LNCaP clone FGC (cell line): ENCODE results near the gene KLF1.
A peak's percentile ranks its signal among the peaks of the same experiment; 100 is the strongest.
"Not testable (repeated sequence)": the region's sequence is repeated elsewhere in the genome, so short reads cannot be mapped to it uniquely, and the experiment has no call there.

Experiments used
- DNase-seq: peaks from one replicate; pipeline ENCODE4 v3.0.0-alpha.2; 2011; ENCODE audit warnings: low read depth
- H3K4me3 ChIP-seq: 2 replicates; pipeline ENCODE4 v1.5.1; 2011; ENCODE audit warnings: mild to moderate bottlenecking, low read depth, low read length, control low read depth
- TF ChIP-seq, protein P1 (sequence below): IDR thresholded peaks from 2 replicates; pipeline ENCODE4 v1.5.1; 2012; ENCODE audit warnings: mild to moderate bottlenecking; ENCODE audit not compliant: control insufficient read depth, insufficient read depth; ENCODE audit errors: extremely low read depth

The KLF1 gene

DNA sequence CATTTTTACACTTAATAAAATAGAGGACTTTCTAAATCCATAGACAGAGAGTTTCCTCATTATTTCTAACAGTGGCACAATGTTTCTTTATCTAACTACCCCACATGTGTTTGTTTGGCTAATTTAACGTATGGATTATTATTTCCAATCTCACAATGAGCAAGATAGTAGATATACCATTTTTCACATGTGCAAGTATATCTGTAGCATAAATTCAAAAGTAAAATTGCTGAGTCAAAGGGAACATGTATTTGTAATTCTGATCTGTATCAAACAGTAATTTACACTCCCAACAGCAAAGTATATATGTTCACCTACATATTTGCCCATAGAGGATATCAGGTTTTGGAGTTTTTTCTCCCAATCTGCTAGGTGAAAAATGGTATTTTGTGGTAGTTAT lies 30.3 kb downstream of the KLF1 start:
- DNase-seq: no peak
- no peak overlapping the region for H3K4me3 ChIP-seq
- TF ChIP-seq, protein P1, sequence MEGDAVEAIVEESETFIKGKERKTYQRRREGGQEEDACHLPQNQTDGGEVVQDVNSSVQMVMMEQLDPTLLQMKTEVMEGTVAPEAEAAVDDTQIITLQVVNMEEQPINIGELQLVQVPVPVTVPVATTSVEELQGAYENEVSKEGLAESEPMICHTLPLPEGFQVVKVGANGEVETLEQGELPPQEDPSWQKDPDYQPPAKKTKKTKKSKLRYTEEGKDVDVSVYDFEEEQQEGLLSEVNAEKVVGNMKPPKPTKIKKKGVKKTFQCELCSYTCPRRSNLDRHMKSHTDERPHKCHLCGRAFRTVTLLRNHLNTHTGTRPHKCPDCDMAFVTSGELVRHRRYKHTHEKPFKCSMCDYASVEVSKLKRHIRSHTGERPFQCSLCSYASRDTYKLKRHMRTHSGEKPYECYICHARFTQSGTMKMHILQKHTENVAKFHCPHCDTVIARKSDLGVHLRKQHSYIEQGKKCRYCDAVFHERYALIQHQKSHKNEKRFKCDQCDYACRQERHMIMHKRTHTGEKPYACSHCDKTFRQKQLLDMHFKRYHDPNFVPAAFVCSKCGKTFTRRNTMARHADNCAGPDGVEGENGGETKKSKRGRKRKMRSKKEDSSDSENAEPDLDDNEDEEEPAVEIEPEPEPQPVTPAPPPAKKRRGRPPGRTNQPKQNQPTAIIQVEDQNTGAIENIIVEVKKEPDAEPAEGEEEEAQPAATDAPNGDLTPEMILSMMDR: no peak

DNA sequence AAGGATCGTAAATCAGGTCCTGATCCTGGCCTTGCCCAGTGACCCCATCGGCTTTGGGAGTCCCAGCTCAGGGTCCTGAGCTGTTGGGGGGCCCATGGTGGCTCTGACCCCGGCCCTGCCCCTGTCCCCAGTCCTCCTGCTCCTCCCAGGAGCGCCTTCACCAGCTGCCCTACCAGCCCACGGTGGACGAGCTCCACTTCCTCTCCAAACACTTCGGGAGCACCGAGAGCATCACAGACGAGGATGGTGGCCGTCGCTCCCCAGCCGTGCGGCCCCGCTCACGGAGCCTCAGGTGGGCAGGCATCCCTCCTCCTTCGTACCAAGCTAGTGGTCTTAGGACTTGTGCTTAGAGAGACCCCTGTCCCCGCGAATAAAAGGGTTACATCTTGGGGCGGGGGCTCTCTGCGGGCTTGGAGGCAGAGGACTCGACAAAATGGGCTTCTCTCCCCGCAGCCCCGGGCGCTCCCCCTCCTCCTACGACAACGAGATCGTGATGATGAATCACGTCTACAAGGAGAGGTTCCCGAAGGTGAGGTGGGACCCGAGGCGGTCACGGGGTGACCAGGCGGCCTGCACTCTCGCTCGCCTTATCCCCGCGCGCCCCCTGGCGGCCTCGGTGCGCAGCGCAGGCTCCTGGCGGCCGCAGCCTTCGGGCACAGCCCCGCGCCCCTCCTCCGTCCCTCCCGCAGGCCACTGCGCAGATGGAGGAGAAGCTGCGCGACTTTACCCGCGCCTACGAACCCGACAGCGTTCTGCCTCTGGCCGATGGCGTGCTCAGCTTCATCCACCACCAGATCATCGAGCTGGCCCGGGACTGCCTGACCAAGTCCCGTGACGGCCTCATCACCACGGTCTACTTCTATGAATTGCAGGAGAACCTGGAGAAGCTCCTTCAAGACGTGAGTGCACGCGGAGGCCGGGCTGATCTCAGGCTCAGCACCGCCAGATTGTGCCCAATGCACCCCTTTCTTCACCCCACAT lies 39.6 kb downstream of the KLF1 start:
- H3K4me3 ChIP-seq: peak overlapping the region; percentile 1; the same call in 1 of the 2 replicates
- TF ChIP-seq, protein P1: peak; percentile 100
- no peak for DNase-seq

DNA sequence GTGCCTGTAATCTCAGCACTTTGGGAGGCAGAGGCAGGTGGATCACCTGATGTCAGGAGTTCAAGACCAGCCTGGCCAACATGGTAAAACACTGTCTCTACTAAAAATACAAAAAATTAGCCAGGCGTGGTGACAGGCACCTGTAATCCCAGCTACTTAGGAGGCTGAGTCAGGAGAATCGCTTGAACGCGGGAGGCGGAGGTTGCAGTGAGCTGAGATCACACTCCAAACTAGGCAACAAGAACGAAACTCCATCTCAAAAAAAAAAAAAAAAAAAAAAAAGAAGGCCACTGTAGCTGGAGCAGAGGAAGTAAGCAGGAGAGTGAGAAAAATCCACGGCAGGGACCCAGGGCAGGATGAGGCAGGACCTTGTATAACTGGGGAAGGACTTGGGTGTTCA lies 40.4 kb downstream of the KLF1 start:
- H3K4me3 ChIP-seq, DNase-seq: not testable (repeated sequence)

DNA sequence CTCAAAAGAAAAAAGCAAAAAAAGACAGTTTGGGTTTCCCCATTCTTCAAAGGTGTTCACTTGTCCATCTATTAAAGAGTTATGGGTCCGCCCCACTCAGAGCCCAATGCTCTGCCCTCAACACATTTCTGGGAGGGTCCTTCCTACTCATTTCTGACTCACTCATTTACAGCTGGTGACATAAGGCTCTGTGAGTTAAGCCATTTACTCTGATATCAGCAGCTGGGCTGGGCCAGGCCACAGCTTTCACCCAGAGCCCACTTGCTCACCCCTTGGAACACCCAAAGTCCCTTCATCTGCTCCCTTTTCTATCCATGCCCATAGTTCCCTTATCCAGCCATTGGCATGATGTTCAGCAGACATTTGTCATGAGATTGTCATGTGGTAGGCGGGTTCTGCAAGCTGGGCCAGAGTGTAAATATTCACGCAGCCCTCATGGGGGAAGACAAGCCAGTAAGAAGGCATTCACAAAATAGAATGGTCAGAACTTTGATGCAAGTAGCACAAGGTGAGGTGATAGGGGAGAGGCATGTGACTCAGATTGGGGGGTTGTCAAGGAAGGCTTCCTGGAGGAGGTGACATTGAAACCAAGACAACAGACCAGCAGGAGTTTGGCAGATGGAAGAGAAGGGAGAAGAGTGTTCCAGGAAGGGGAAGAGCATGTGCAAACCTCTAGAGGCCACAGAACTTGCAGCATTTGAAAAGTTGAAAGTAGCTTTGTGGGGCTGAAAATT lies 42.8 kb downstream of the KLF1 start:
- no peak for DNase-seq
- no peak overlapping the region for H3K4me3 ChIP-seq
- TF ChIP-seq, protein P1: no peak

DNA sequence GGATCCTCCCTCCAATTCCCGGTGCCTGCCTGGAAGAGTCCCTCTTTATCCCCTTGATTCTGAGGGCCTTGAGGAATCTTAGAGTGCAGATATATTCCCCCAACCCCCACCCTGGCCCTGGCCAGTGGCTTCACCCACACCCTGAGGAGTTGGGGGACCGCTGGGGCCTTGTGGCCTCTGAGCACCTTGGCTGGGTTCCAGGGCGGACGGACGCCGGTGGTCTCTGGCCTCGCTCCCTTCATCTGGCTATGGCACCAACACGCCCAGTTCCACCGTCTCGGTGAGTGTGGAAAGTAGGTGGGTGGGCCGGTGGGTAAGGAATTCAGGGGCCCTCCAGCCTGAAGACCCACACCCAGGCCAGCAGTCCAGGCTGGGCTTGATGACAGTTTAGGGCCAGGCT lies 43.7 kb downstream of the KLF1 start:
- TF ChIP-seq, protein P1: no peak
- H3K4me3 ChIP-seq: no peak overlapping the region
- no peak for DNase-seq

DNA sequence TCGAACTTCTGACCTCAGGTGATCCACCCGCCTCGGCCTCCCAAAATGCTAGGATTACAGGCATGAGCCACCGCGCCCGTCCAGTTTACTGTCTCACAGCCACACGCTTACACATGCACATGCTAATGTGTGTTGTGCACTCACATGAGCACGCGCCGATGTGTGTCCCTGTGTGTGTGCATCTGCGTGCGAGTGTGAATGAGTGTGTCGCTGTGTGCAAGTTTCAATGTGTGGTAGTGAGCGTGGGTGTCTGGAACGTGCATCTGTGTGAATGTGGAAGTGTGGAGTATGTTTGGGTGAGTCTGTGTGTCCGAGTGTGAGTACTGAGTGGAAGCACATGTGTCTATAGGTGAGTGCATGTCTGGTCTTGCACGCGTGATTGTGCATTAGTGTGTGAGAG lies 44.5 kb downstream of the KLF1 start:
- TF ChIP-seq, protein P1: no peak
- no peak overlapping the region for H3K4me3 ChIP-seq
- DNase-seq: no peak

DNA sequence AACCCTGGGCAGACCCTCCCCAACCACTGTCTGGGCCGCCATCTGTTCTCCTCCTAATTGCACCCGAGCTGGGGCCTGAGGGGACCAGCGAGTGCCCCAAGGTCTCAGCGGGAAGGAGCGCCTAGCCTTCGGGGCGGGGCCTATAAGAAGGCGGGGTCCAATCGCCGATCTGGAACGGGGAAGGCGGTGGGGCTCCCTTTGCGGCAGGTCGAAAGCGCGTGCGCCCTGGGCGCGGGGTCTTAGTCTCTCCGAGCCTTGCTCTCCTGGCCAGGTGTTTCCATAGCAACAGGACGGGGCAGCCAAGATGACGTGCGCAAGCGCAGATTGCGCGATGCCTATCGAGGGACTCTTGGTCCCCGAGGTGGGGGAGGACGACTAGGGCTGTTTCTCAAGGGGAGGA lies 45.9 kb downstream of the KLF1 start:
- TF ChIP-seq, protein P1: no peak
- no peak for DNase-seq
- no peak overlapping the region for H3K4me3 ChIP-seq
